Transverse colon (tissue), 4 donors: Measurements from ENCODE around the gene DIAPH3. TPM values are rescaled to one million over a fixed set of nuclear protein-coding genes. Genes with fewer than 3 reads are reported as not detected.

Source experiments
- DNase-seq: peaks from one replicate; pipeline ENCODE4 v3.0.0-alpha.2; 2019
- H3K27ac ChIP-seq, 4 donors: fragments of 200-600 bp; sonication (generic); 2 replicates each; pipeline ENCODE4 v1.5.1; 2016 to 2018; ENCODE audit warnings: inconsistent platforms in 4 of 4
- H3K27me3 ChIP-seq: fragments of 200-600 bp; sonication (generic); 2 replicates; pipeline ENCODE4 v1.5.1; 2017; ENCODE audit warnings: inconsistent platforms
- H3K36me3 ChIP-seq, 4 donors: fragments of 200-600 bp; sonication (generic); 2 replicates each; pipeline ENCODE4 v1.5.1; 2017 to 2019; ENCODE audit warnings: inconsistent platforms in 4 of 4
- H3K4me1 ChIP-seq, 4 donors: fragments of 200-600 bp; sonication (generic); 2 replicates each; pipeline ENCODE4 v1.5.1; 2017 to 2020; ENCODE audit warnings: inconsistent platforms in 4 of 4
- H3K4me3 ChIP-seq, 4 donors: fragments of 200-600 bp; sonication (generic); 1 replicate in 1 of 4; 2 replicates in 3 of 4; pipeline versions ENCODE4 v1.5.1 to v1.6.1; 2017 to 2019; ENCODE audit warnings: inconsistent platforms in 4 of 4
- H3K9me3 ChIP-seq, 2 donors: fragments of 200-600 bp; sonication (generic); 2 replicates each; pipeline ENCODE4 v1.5.1; 2017 to 2019; ENCODE audit warnings: inconsistent platforms in 2 of 2
- EP300 ChIP-seq: sonication (generic); formaldehyde crosslinking; IDR thresholded peaks from one replicate; pipeline ENCODE4 v1.6.1; 2017; ENCODE audit warnings: antibody characterized with exemption, low read depth
- POLR2A ChIP-seq: fragments of 450-650 bp; IDR thresholded peaks from one replicate; pipeline ENCODE4 v1.6.1; 2016; ENCODE audit warnings: antibody characterized with exemption, mild to moderate bottlenecking, moderate library complexity
- POLR2AphosphoS5 ChIP-seq, 3 donors: sonication (generic); formaldehyde crosslinking; IDR thresholded peaks; one replicate each; pipeline ENCODE4 v1.6.1; 2016; ENCODE audit warnings: antibody characterized with exemption in 3 of 3
- WGBS, 2 donors: methylation state at CpG; one replicate each; pipeline ENCODE4 v1.1.5; 2018; ENCODE audit warnings: low coverage in 1 of 2; 5-methylcytosine and 5-hydroxymethylcytosine counted together
- in situ Hi-C, 4 donors: fragments of 200-750 bp; cut with MboI; loops; one replicate each; pipeline versions ENCODE4 v1.15.0 to v1.15.1; 2017; ENCODE audit warnings: low sequenced_read_pairs in 3 of 4, low pct_ligation_motif_present in 1 of 4, low pct_unique_long_range_greater_than_20kb in 1 of 4
- intact Hi-C: fragments of 100-400 bp; cut with DNase I; formaldehyde crosslinking; loops from one replicate; pipeline ENCODE4 v1.15.1; 2023; ENCODE audit warnings: low total_unique reads
- total RNA-seq, 4 donors: library from RNA; depleted of rRNA; stranded (reverse); fragments of >200 nt; gene quantifications; one replicate each; pipeline ENCODE4 v1.1.0, GENCODE V29; 2016
- TF ChIP-seq, protein P1 (sequence below), 5 experiments: fragments of 200-600 bp in 3 of 5; fragments of 450-650 bp in 2 of 5; sonication (generic) in 3 of 5; IDR thresholded peaks; 1 replicate in 2 of 5; 2 replicates in 3 of 5; pipeline ENCODE4 v1.5.1; 2016 to 2017; ENCODE audit warnings: antibody characterized with exemption in 5 of 5, inconsistent platforms in 3 of 5, mild to moderate bottlenecking in 2 of 5, moderate library complexity in 1 of 5

DIAPH3 gene
- total RNA-seq, 4 donors from 2014 or later, result 0.95 to 1.6 (median 1.2) TPM

DNA sequence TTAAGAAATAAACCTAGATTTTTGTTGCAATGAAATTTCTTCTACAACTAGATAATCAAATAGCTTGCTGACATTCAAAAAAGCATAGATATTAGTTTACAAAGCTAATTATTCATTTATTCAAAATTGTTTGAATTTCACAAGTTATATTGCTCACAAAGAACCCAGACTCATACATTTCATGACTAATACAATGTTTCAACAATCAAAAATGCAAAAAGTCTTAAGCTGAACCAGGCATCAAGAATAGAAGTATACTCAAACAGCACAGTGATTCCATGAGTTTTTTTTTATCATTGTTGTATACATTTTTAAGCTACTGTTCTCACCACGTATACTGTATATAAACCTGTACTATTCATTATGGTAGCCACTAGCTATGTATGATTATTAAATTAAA is 51.0 kb downstream of the DIAPH3 start:
- in situ Hi-C loops, result no loop called here
- no peak overlapping the region for H3K4me3 ChIP-seq
- no peak for DNase-seq
- H3K36me3 ChIP-seq, result no peaks in the 10 kb centered on the region
- TF ChIP-seq, protein P1, sequence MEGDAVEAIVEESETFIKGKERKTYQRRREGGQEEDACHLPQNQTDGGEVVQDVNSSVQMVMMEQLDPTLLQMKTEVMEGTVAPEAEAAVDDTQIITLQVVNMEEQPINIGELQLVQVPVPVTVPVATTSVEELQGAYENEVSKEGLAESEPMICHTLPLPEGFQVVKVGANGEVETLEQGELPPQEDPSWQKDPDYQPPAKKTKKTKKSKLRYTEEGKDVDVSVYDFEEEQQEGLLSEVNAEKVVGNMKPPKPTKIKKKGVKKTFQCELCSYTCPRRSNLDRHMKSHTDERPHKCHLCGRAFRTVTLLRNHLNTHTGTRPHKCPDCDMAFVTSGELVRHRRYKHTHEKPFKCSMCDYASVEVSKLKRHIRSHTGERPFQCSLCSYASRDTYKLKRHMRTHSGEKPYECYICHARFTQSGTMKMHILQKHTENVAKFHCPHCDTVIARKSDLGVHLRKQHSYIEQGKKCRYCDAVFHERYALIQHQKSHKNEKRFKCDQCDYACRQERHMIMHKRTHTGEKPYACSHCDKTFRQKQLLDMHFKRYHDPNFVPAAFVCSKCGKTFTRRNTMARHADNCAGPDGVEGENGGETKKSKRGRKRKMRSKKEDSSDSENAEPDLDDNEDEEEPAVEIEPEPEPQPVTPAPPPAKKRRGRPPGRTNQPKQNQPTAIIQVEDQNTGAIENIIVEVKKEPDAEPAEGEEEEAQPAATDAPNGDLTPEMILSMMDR (IDR thresholded peaks at IDR 0.05), result no peak
- TF ChIP-seq POLR2A (no peak), POLR2AphosphoS5 (IDR thresholded peaks at IDR 0.05) (no peak), EP300 (no peak)
- H3K27me3 ChIP-seq, result no peaks in the 10 kb centered on the region
- 86 to 98% methylated on average over 1 of the region's 1 CpG for WGBS, 2 donors
- intact Hi-C loops, result no loop called here
- no peak overlapping the region for H3K27ac ChIP-seq
- H3K4me1 ChIP-seq, result no peaks in the 10 kb centered on the region
- H3K9me3 ChIP-seq, result peaks cover 0 to 9% of the 10 kb centered on the region in 2 donors

GRCh38 chr13:60111691-60112090 is 52.0 kb downstream of the DIAPH3 start:
- H3K9me3 ChIP-seq, result peaks cover 0 to 9% of the 10 kb centered on the region in 2 donors
- no peak for DNase-seq
- in situ Hi-C loops, result no loop called here
- no peak overlapping the region for H3K27ac ChIP-seq
- WGBS, 2 donors, result 96 to 99% methylated on average over 3 of the region's 3 CpGs
- H3K4me3 ChIP-seq, result no peak overlapping the region
- no peak for TF ChIP-seq POLR2A
- no peak for TF ChIP-seq EP300
- TF ChIP-seq, protein P1 (IDR thresholded peaks at IDR 0.05), result no peak
- TF ChIP-seq POLR2AphosphoS5 (IDR thresholded peaks at IDR 0.05), result no peak
- no peaks in the 10 kb centered on the region for H3K4me1 ChIP-seq
- H3K27me3 ChIP-seq, result no peaks in the 10 kb centered on the region
- intact Hi-C loops, result no loop called here
- no peaks in the 10 kb centered on the region for H3K36me3 ChIP-seq

DNA sequence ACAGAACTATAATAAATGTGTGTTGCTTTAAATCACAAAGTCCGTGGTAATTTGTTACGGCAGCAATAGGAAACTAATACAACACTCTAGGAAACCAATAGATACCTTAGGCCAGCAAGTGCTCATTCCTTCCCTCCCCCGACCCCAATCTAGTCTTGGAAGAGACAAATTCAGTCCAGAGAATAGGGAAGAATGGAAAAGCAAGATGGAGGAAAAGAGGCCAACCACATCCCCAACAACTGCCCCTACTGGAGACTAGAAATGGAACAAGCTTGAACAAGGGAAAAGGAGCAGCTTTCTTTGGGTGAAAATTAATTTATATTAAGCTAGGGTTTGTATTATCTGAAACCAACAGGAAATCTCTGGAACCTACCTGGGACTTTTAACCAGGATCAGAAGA is 54.4 kb downstream of the DIAPH3 start:
- TF ChIP-seq, protein P1 (IDR thresholded peaks at IDR 0.05), result no peak
- H3K4me1 ChIP-seq, result no peaks in the 10 kb centered on the region
- no peak overlapping the region for H3K4me3 ChIP-seq
- no peaks in the 10 kb centered on the region for H3K36me3 ChIP-seq
- 96 to 100% methylated on average over 3 of the region's 3 CpGs for WGBS, 2 donors
- intact Hi-C loops, result no loop called here
- H3K27me3 ChIP-seq, result no peaks in the 10 kb centered on the region
- in situ Hi-C loops, result no loop called here
- no peak for DNase-seq
- no peak overlapping the region for H3K27ac ChIP-seq
- H3K9me3 ChIP-seq, result no peaks in the 10 kb centered on the region

DNA sequence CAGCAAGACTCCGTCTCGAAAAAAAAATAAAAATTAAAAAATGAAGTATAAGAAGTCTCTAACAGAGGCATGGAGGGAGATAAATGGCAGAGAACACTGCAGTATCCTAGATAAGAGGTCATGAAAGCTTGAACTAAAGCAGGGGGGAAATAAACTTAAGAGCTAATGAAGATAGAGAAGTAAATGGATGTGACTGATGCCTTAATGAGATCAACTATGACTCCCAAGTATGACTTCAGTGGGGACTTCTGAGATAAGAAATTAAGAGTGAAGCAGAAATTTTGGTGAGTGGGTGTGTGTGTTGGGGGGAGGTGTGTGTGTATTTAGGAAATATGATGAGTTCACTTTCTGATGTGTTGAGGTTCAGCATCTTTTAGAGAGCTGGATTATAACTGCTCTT is 55.1 kb downstream of the DIAPH3 start:
- in situ Hi-C loops, result no loop called here
- WGBS, 2 donors, result 98 to 100% methylated on average over 2 of the region's 2 CpGs
- H3K27me3 ChIP-seq, result no peaks in the 10 kb centered on the region
- DNase-seq, result no peak
- intact Hi-C loops, result no loop called here
- H3K9me3 ChIP-seq, result no peaks in the 10 kb centered on the region
- no peaks in the 10 kb centered on the region for H3K36me3 ChIP-seq
- no peak for TF ChIP-seq POLR2A
- TF ChIP-seq EP300, result no peak
- no peak for TF ChIP-seq POLR2AphosphoS5 (IDR thresholded peaks at IDR 0.05)
- TF ChIP-seq, protein P1 (IDR thresholded peaks at IDR 0.05), result no peak
- H3K4me1 ChIP-seq, result no peaks in the 10 kb centered on the region
- no peak overlapping the region for H3K4me3 ChIP-seq
- H3K27ac ChIP-seq, result no peak overlapping the region
